ENCODE results near the gene PAK3. TPM values are rescaled to one million over a fixed set of nuclear protein-coding genes. Genes with fewer than 3 reads are reported as not detected.

PAK3 gene
- total RNA-seq, 1 experiment from 2014 or later, result 7.5 TPM

DNA sequence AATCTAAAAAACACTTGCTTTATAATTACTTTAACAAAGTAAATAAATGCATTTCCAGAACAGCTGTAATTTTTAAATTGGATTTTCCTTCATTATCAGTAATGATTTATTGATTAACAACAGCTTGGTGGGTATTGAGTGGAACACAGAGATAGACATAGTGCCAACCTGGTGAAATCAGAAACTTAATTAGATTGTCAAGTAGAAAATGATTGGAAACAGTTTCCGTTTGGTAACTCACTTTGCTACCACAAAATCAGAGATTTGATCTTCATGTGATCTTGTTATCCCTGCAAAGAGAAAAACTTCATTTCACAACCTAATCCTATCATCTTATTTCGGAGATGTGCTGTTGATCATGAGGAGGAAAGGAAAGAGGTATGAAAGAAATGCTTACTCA is 103.5 kb downstream of the PAK3 start:
- Histone ChIP-seq H3K23me2 (ENCODE audit: insufficient read length, low read depth, low read length, poor library complexity, severe bottlenecking) (no peaks in the 10 kb centered on the region), H4K20me1 (ENCODE audit: control insufficient read depth, insufficient read depth, insufficient read length) (no peaks in the 10 kb centered on the region), H3K4me2 (ENCODE audit: insufficient read depth, insufficient read length, low read length) (no peak overlapping the region), H2BK5ac (ENCODE audit: insufficient read length, low read length) (no peak overlapping the region), H4K8ac (replicated peaks; ENCODE audit: insufficient read length, low read depth, low read length) (no peak overlapping the region), H3K56ac (ENCODE audit: insufficient read length, low read depth, low read length) (no peak overlapping the region), H3K79me1 (ENCODE audit: insufficient read depth, low read depth, low read length, poor library complexity, severe bottlenecking) (no peaks in the 10 kb centered on the region), H2AFZ (ENCODE audit: low read length) (no peak overlapping the region), H2AK5ac (ENCODE audit: insufficient read length, low read length) (no peak overlapping the region), H4K91ac (ENCODE audit: insufficient read length, low read depth, low read length) (no peak overlapping the region), H3K23ac (ENCODE audit: insufficient read length, low read depth, low read length) (no peak overlapping the region), H3K4ac (ENCODE audit: low read depth, low read length) (no peak overlapping the region), H2BK12ac (ENCODE audit: insufficient read length, low read depth, low read length) (no peak overlapping the region), H2BK120ac (ENCODE audit: low read depth, low read length, poor library complexity, severe bottlenecking) (no peak overlapping the region), H3K18ac (ENCODE audit: insufficient read length, low read depth, low read length) (no peak overlapping the region), H3K9ac (ENCODE audit: extremely low read depth, insufficient read length, low read length) (no peak overlapping the region), H3K9me3 (ENCODE audit: control insufficient read depth, low read depth, low read length) (no peaks in the 10 kb centered on the region), H3K4me1 (ENCODE audit: insufficient read depth, low read length) (no peaks in the 10 kb centered on the region), H3K27ac (ENCODE audit: insufficient read length, low read depth, low read length) (no peak overlapping the region), H3K79me2 (ENCODE audit: insufficient read depth, low read length) (no peaks in the 10 kb centered on the region), H2BK20ac (ENCODE audit: low read depth, low read length, poor library complexity, severe bottlenecking) (no peak overlapping the region), H3K27me3 (ENCODE audit: insufficient read depth, low read length) (no peaks in the 10 kb centered on the region), H3K14ac (ENCODE audit: insufficient read depth, low read length) (no peak overlapping the region), H2BK15ac (ENCODE audit: low read depth, low read length) (no peak overlapping the region), H4K5ac (ENCODE audit: insufficient read length, low read depth, low read length) (no peak overlapping the region), H3T11ph (ENCODE audit: low read length) (no peak overlapping the region)
- H3K36me3 Mint-ChIP-seq (ENCODE audit: insufficient read depth in 1 of 3, low read depth in 3 of 3), result peaks cover 0 to 8% (median 6%) of the 10 kb centered on the region in 3 experiments; a peak in 4 of 7 replicates
- no peaks in the 10 kb centered on the region; the same call in 1 of the 2 replicates for H3K27me3 Mint-ChIP-seq (ENCODE audit: low read depth)
- no peak overlapping the region for H3K27ac Mint-ChIP-seq
- H3K9me3 Mint-ChIP-seq, result no peaks in the 10 kb centered on the region
- TF ChIP-seq, protein P1, sequence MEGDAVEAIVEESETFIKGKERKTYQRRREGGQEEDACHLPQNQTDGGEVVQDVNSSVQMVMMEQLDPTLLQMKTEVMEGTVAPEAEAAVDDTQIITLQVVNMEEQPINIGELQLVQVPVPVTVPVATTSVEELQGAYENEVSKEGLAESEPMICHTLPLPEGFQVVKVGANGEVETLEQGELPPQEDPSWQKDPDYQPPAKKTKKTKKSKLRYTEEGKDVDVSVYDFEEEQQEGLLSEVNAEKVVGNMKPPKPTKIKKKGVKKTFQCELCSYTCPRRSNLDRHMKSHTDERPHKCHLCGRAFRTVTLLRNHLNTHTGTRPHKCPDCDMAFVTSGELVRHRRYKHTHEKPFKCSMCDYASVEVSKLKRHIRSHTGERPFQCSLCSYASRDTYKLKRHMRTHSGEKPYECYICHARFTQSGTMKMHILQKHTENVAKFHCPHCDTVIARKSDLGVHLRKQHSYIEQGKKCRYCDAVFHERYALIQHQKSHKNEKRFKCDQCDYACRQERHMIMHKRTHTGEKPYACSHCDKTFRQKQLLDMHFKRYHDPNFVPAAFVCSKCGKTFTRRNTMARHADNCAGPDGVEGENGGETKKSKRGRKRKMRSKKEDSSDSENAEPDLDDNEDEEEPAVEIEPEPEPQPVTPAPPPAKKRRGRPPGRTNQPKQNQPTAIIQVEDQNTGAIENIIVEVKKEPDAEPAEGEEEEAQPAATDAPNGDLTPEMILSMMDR (conservative IDR thresholded peaks at IDR 0.05), result no peak
- H3K4me3 Mint-ChIP-seq, result no peak overlapping the region
- no CpG with 5 or more reads among the region's 2 CpGs for WGBS (ENCODE audit: extremely low coverage, insufficient read length, low lambda C conversion rate)
- H3K4me1 Mint-ChIP-seq, result 0 out of 4 replicates have a peak, but pooled peaks cover 0 to 6% of the 10 kb centered on the region in 2 experiments
- DNase-seq, result no peak
